Keratinocyte (primary cell): ENCODE results near the gene SNPH. TPM values are rescaled to one million over a fixed set of nuclear protein-coding genes. Genes with fewer than 3 reads are reported as not detected.

ENCODE experiments used
- DNase-seq: peaks from one replicate; pipeline ENCODE4 v3.0.0-alpha.2; 2011; ENCODE audit warnings: low read depth, missing footprints, low spot score
- FAIRE-seq: peaks from 2 replicates; lab custom pipeline; 2011; peaks lifted over from hg19 to GRCh38; lab: Jason Lieb, UNC
- H2AFZ ChIP-seq: 2 replicates; pipeline ENCODE4 v1.6.0; 2012; ENCODE audit warnings: low read length, control low read depth, inconsistent platforms; ENCODE audit not compliant: control insufficient read depth
- H3K27ac ChIP-seq: 2 replicates; pipeline ENCODE4 v1.5.1; 2011; ENCODE audit warnings: low read length; ENCODE audit not compliant: control insufficient read depth, insufficient read depth
- H3K27me3 ChIP-seq: 3 replicates; pipeline ENCODE4 v1.6.0; 2011; ENCODE audit warnings: low read length; ENCODE audit not compliant: control insufficient read depth, insufficient read depth; ENCODE audit errors: extremely low read depth
- H3K36me3 ChIP-seq, 2 experiments: 2 replicates in 1 of 2; 3 replicates in 1 of 2; pipeline ENCODE4 v1.5.1; 2011; ENCODE audit warnings: low read length in 2 of 2, mild to moderate bottlenecking in 1 of 2; ENCODE audit not compliant: control insufficient read depth in 2 of 2, insufficient read depth in 2 of 2; ENCODE audit errors: extremely low read depth in 1 of 2
- H3K4me1 ChIP-seq: 3 replicates; pipeline ENCODE4 v1.5.1; 2011; ENCODE audit warnings: low read length; ENCODE audit not compliant: control insufficient read depth, insufficient read depth; ENCODE audit errors: extremely low read depth
- H3K4me2 ChIP-seq: 3 replicates; pipeline ENCODE4 v1.6.0; 2011; ENCODE audit warnings: low read depth, low read length; ENCODE audit not compliant: control insufficient read depth, insufficient read depth; ENCODE audit errors: extremely low read depth
- H3K4me3 ChIP-seq, 3 experiments: fragments of 200-600 bp in 1 of 3; sonication (generic) in 1 of 3; 2 replicates in 2 of 3; 3 replicates in 1 of 3; pipeline ENCODE4 v1.5.1; 2011 to 2016; ENCODE audit warnings: low read length in 3 of 3, mild to moderate bottlenecking in 3 of 3, control low read depth in 2 of 3, inconsistent platforms in 1 of 3, low read depth in 1 of 3, mixed read lengths in 1 of 3, mixed run types in 1 of 3, moderate library complexity in 1 of 3; ENCODE audit not compliant: control insufficient read depth in 2 of 3, insufficient read depth in 2 of 3; ENCODE audit errors: extremely low read depth in 1 of 3
- H3K79me2 ChIP-seq: 2 replicates; pipeline ENCODE4 v1.6.0; 2012; ENCODE audit warnings: low read length; ENCODE audit not compliant: control insufficient read depth, insufficient read depth
- H3K9ac ChIP-seq: 3 replicates; pipeline ENCODE4 v1.6.0; 2011; ENCODE audit warnings: low read length; ENCODE audit not compliant: control insufficient read depth, insufficient read depth; ENCODE audit errors: extremely low read depth
- H3K9me1 ChIP-seq: 3 replicates; pipeline ENCODE4 v1.6.0; 2011; ENCODE audit warnings: low read length; ENCODE audit not compliant: control insufficient read depth, insufficient read depth; ENCODE audit errors: extremely low read depth
- H3K9me3 ChIP-seq: 2 replicates; pipeline ENCODE4 v1.5.1; 2012; ENCODE audit warnings: low read depth, low read length; ENCODE audit not compliant: control insufficient read depth
- H4K20me1 ChIP-seq: 3 replicates; pipeline ENCODE4 v1.6.0; 2011; ENCODE audit warnings: low read length; ENCODE audit not compliant: control insufficient read depth, insufficient read depth; ENCODE audit errors: extremely low read depth
- CTCF ChIP-seq, 3 experiments: IDR thresholded peaks in 1 of 3; conservative IDR thresholded peaks in 1 of 3; optimal IDR thresholded peaks in 1 of 3; 2 replicates in 2 of 3; 3 replicates in 1 of 3; pipeline versions ENCODE3 to v1.5.1; 2011; ENCODE audit warnings: low read length in 3 of 3, mild to moderate bottlenecking in 3 of 3, moderate library complexity in 2 of 3, control low read depth in 1 of 3, inconsistent platforms in 1 of 3; ENCODE audit not compliant: insufficient read depth in 2 of 3; ENCODE audit errors: extremely low read depth in 1 of 3
- EZH2 ChIP-seq: IDR thresholded peaks from one replicate; pipeline ENCODE4 v1.6.1; 2012; ENCODE audit warnings: inconsistent platforms, mild to moderate bottlenecking, low read length, moderate library complexity
- dilution Hi-C: fragments of 300-500 bp; cut with MboI; formaldehyde crosslinking; loops from one replicate; pipeline ENCODE4 v1.7.0; 2020; ENCODE audit warnings: low sequenced_read_pairs; ENCODE audit not compliant: extremely low pct_ligation_motif_present
- polyA plus RNA-seq, 5 experiments: library from polyadenylated mRNA; depleted of rRNA in 3 of 5; stranded (reverse) in 3 of 5; stranded (forward) in 1 of 5; unstranded in 1 of 5; fragments of >200 nt; gene quantifications; 1 replicate in 1 of 5; 2 replicates in 3 of 5; 3 replicates in 1 of 5; pipeline versions ENCODE4 v1.2.1 to v1.2.3, GENCODE V29; 2011 to 2012; ENCODE audit warnings: missing spikeins in 2 of 5, low read depth in 1 of 5, low replicate concordance in 1 of 5

Gene SNPH
- polyA plus RNA-seq, 1 donor (not counting 4 experiments of a cell fraction or from before 2014, with no cell fraction given): 1.3 TPM

- Histone ChIP-seq H2AFZ (no peak overlapping the region), H3K36me3 (no peaks in the 10 kb centered on the region), H3K27ac (no peak overlapping the region), H4K20me1 (no peaks in the 10 kb centered on the region), H3K9me1 (no peaks in the 10 kb centered on the region), H3K9me3 (no peaks in the 10 kb centered on the region), H3K4me2 (no peak overlapping the region), H3K27me3 (no peaks in the 10 kb centered on the region), H3K4me3 (no peak overlapping the region), H3K79me2 (no peaks in the 10 kb centered on the region), H3K4me1 (no peaks in the 10 kb centered on the region), H3K9ac (no peak overlapping the region)
- TF ChIP-seq EZH2 (no peak), CTCF (optimal IDR thresholded peaks at IDR 0.05 in 1 of 3, IDR thresholded peaks at IDR 0.05 in 1 of 3, conservative IDR thresholded peaks at IDR 0.05 in 1 of 3; ENCODE audit: extremely low read depth in 1 of 3, insufficient read depth in 2 of 3, low read length in 3 of 3) (no peak)
- FAIRE-seq: no peak
- dilution Hi-C loops: no loop called here
- no peak for DNase-seq
These were observed 6.4 kb downstream of the SNPH start for GRCh38 chr20:1272368-1273100.

- FAIRE-seq: no peak
- DNase-seq: no peak
- no peak for TF ChIP-seq EZH2
- no peak for TF ChIP-seq CTCF (optimal IDR thresholded peaks at IDR 0.05 in 1 of 3, IDR thresholded peaks at IDR 0.05 in 1 of 3, conservative IDR thresholded peaks at IDR 0.05 in 1 of 3; ENCODE audit: extremely low read depth in 1 of 3, insufficient read depth in 2 of 3, low read length in 3 of 3)
- Histone ChIP-seq H3K4me2 (no peak overlapping the region), H4K20me1 (no peaks in the 10 kb centered on the region), H3K9ac (no peak overlapping the region), H3K36me3 (no peaks in the 10 kb centered on the region), H3K9me1 (no peaks in the 10 kb centered on the region), H3K27me3 (no peaks in the 10 kb centered on the region), H2AFZ (no peak overlapping the region), H3K9me3 (no peaks in the 10 kb centered on the region), H3K4me3 (no peak overlapping the region), H3K4me1 (no peaks in the 10 kb centered on the region), H3K27ac (no peak overlapping the region), H3K79me2 (no peaks in the 10 kb centered on the region)
- dilution Hi-C loops: no loop called here
These were observed 7.3 kb downstream of the SNPH start for GRCh38 chr20:1273366-1273765.
